ENCODE measurements around the gene ZNF451.
A peak's percentile ranks its signal among the peaks of the same experiment; 100 is the strongest.
"Not testable (repeated sequence)": the region's sequence is repeated elsewhere in the genome, so short reads cannot be mapped to it uniquely, and the experiment has no call there.

The ZNF451 gene

GRCh38 chr6:57089265-57089664 lies 723 bp upstream of the ZNF451 start:
- DNase-seq, result no peak

GRCh38 chr6:57090458-57091067 lies 575 bp downstream of the ZNF451 start:
- not testable (repeated sequence) for DNase-seq

GRCh38 chr6:57091375-57091774 lies 1.4 kb downstream of the ZNF451 start:
- not testable (repeated sequence) for DNase-seq

GRCh38 chr6:57094689-57095088 lies 4.7 kb downstream of the ZNF451 start:
- no peak for DNase-seq

GRCh38 chr6:57097596-57097995 lies 7.6 kb downstream of the ZNF451 start:
- DNase-seq, result no peak

GRCh38 chr6:57102976-57103375 lies 13.0 kb downstream of the ZNF451 start:
- no peak for DNase-seq

- no peak for DNase-seq
Measured at GRCh38 chr6:57104336-57104735, 14.3 kb downstream of the ZNF451 start.

GRCh38 chr6:57106990-57107389 lies 17.0 kb downstream of the ZNF451 start:
- DNase-seq, result no peak

- no peak for DNase-seq
Measured at GRCh38 chr6:57108691-57109090, 18.7 kb downstream of the ZNF451 start.

GRCh38 chr6:57109880-57110279 lies 19.9 kb downstream of the ZNF451 start:
- peak in 2 of 58 donors; percentile 1 to 9 for DNase-seq

- no peak for DNase-seq
Measured at GRCh38 chr6:57113105-57113504, 23.1 kb downstream of the ZNF451 start.

- DNase-seq, result no peak
Measured at GRCh38 chr6:57116776-57117175, 26.8 kb downstream of the ZNF451 start.

- no peak for DNase-seq
Measured at GRCh38 chr6:57117796-57118195, 27.8 kb downstream of the ZNF451 start.

GRCh38 chr6:57123111-57123510 lies 33.1 kb downstream of the ZNF451 start:
- DNase-seq, result no peak

GRCh38 chr6:57127763-57128162 lies 37.8 kb downstream of the ZNF451 start:
- DNase-seq, result peak in 1 of 58 donors; percentile 0

- no peak for DNase-seq
Measured at GRCh38 chr6:57130661-57131177, 40.7 kb downstream of the ZNF451 start.

- DNase-seq, result no peak
Measured at GRCh38 chr6:57134954-57135353, 45.0 kb downstream of the ZNF451 start.

- peak in 1 of 58 donors; percentile 2 for DNase-seq
Measured at GRCh38 chr6:57135885-57136284, 45.9 kb downstream of the ZNF451 start.

GRCh38 chr6:57137350-57137749 lies 47.4 kb downstream of the ZNF451 start:
- DNase-seq, result no peak

- DNase-seq, result no peak
Measured at GRCh38 chr6:57138026-57138425, 48.0 kb downstream of the ZNF451 start.

- no peak for DNase-seq
Measured at GRCh38 chr6:57141451-57142177, 51.6 kb downstream of the ZNF451 start.

- no peak for DNase-seq
Measured at GRCh38 chr6:57142178-57142525, 52.2 kb downstream of the ZNF451 start.

- no peak for DNase-seq
Measured at GRCh38 chr6:57143690-57144089, 53.7 kb downstream of the ZNF451 start.
